GM18519 (cell line): ENCODE data around the gene SLC41A1.

Source experiments
- ATAC-seq: cut with Tn5 transposase; IDR thresholded peaks from one replicate; pipeline ENCODE4 v1.9.1; 2021; ENCODE audit warnings: mild to moderate bottlenecking, moderate library complexity; ENCODE audit not compliant: unreplicated experiment, low FRiP score

SLC41A1 gene

DNA sequence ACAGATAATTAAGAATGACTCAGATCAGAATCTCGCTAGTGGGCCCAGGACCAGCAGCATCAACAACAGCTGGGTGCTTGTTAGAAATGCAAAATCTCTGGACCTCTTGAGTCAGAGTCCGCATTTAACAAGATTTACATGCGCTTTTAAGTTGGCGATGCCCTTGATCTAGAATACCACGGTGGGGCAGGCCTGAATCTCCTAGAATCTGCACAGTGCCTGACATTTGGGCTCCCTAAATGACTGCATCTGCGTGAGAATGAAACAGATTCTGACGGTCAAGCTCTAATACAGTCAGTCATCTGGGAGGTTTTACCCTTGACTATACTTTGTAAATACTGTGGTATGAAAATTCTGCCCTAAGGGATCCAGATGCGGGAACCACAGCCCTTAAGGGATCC lies 20.5 kb downstream of the SLC41A1 start:
- no peak for ATAC-seq

DNA sequence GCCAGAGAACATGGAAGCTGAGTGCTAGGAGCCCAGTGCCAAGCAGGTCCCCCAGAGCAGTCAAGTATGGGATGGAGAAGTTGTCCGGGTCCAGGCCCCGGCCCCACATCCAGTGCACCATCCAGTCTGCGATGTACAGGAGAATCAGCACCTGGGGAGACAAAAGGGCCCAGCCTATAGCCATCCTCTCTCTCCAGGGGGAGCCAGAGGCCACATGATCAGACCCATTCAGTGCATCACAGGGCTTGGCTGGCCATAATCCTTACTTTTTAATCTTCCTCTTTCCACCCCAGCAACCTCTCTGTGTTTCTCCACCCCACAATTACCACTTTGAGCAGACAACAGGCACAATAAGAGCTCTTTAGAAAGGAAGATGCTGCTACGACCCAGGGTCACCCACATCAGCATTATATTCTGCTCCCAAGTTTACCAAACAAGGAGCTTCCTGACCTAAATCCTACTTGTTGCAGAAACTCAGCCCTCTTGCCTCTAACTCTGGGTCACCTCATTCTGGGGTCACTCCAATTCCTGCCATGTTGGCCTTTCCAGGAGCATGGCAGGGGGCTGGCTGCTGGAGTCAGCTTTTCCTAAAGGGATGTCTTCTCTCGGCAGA lies 21.3 kb downstream of the SLC41A1 start:
- ATAC-seq = no peak

DNA sequence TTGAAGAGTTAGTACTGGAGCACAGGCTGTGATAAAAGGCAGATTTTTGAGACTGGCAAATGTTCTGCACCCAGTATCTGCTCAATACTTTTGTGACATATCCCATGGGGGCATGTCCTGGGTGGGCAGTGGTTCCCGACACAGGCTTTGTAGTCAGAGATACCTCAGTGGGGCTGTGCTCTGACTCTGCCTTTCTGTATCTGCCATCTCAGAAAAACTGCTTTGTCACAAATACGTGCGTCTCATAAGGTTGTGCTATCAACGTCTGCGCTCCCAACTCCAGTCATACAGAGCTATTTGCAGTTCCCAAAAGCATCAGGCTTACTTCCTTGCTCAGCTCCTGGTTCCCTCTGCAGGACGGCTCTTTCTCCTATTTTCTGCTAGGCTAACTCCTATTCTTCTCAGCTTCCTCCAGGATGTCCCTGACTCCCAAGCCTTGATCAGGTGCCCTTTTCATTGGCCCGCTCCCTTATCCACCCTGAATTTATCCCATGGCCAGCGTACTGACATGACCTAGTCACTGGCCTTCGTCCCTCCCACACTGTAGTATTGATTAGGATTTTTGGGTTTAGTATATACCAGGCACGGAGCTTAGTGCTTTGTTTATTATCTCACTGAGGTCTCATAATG lies 25.6 kb downstream of the SLC41A1 start:
- no peak for ATAC-seq

DNA sequence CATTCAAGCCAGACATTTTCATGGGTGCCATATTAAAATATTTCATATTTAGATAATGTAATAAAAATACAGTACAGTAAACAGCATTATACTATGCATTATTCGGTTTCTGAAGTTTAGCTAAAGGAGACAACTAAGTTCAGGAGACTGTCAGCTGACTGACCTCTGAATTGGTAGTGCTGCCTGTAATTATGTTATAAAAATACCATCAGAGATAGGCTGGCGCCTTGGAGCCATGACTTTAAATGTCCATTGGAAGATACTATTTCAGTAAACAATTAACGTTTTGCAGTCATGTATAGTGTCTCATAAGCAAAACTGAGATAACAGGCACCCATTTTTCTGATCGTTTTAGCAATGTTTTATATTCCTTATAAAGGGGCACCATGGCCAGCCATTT lies 26.4 kb downstream of the SLC41A1 start:
- ATAC-seq = no peak

DNA sequence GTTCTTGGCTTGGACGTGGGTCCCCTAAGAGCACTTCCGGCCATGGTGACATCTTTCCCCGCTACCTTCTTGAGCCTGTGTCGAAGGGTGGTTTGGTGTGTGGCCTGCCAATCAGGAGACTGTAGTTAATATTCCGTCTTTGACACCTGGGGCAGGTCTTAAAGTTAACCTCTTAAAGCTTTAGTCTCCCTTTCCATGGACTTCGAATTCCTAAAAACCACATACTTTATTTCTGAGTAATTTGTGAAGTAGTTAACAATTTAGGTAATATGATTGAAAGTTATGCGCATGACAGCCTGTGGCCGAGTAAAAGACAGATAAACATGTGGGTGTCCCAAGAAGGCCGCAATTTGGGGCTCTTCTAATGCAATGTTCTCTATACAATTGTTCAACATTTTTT lies 27.6 kb downstream of the SLC41A1 start:
- ATAC-seq = no peak

DNA sequence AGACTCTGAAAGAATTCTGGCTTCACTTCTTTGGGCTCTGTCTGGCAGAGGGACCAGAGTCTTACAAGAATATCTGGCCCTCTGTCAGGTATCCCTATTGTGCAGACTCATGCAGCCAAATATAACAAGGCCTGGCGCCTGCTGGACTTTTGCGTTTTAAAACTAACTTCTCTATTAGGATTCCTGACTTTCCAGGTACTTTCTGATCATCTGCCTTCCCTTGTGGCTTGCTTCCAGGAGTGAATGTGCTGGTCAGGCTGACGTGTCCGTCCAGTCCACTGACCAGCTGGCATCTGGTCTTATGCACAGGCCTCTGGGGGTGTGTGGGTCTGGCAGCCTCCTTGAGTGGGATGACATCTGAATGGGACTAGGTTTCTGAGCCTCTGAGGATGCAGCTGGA lies 29.1 kb downstream of the SLC41A1 start:
- ATAC-seq = no peak

DNA sequence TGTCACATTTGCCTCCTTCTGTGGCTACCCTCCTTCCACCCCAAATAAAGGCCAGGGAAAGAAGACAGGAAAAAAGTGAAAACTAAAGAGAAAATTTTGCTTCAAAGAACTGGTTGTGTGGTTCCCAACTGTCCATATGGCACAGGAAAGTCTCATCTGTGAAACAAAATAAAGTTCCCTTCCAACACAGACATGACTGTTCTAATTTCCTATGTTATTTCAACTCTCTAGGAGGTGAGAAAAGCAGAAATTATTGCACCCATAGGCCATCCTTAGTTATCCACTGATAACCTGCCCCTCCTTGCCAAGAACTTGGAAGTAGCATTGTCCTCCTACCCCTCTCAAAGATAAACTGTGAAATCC lies 29.6 kb downstream of the SLC41A1 start:
- ATAC-seq = no peak

DNA sequence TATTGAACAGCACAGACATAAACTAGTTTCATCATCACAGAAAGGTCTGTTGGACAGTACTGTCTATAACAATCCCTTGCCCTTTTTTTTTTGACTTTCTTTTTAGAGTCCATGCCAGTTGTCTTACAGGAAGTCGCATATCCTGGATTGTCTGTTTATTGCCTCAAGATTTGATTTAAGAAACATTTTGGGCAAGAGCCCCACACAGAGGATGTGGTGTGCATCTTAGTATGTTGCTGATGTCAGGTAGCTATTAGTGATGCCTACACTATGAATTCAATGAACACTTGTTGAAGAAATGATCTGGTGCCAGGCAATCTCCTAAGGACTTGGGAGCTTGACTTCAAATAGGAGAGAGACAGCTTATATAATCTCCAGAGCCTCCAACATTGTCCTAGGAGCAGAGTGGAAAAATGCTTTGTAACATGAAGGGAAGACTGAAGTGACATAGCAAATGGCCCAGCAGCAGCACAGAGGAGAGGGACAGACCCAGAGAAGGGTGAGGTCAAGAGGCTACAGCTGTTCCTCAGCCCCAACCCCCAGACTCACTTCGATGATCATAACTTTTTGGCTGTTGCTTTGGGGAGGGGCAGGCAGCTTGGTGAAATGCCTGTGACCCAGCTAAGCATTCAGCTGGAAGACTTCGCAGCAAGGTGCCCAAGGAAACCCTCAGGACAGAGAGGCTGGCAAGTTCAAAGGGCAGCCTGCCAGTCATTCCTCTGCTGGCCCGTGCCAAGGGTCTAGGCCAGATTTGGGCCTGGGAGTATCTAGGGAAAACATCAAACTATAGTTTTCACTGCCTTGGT lies 30.2 kb downstream of the SLC41A1 start:
- ATAC-seq = no peak

DNA sequence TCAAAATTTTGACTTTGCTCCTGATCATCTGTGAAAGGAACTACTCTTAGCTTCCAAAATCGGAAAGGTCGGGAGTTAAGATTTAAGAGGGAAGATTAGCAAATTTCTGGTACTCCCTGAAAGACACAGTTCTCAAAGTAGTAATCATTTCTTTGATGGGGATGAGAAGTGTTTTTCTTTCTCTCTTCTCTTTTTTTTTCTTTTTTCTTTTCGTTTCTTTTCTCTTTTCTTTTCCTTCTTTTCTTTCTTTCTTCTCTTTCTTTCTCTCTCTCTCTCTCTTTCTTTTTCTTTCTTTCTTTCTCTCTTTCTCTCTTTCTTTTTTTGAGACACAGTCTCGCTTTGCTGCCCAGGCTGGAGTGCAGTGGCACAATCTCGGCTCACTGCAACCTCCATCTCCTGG lies 32.7 kb downstream of the SLC41A1 start:
- ATAC-seq = no peak

DNA sequence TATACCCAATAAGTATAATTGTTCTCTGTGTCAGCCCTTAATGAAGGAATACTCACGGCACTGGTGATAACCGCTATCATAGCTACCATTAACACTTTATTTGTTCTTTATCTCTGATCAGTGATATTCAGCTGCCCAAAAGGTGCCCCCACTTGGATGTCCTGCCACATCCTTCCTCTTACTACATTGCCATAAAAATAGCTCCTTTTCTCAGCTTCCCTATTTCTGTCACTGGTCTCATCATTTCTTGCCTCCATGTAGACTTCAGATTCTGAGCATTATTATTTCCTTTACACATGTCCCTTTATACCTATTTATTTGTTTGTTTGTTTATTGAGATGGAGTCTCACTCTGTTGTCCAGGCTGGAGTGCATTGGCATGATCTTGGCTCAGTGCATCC lies 35.0 kb downstream of the SLC41A1 start:
- ATAC-seq = no peak

DNA sequence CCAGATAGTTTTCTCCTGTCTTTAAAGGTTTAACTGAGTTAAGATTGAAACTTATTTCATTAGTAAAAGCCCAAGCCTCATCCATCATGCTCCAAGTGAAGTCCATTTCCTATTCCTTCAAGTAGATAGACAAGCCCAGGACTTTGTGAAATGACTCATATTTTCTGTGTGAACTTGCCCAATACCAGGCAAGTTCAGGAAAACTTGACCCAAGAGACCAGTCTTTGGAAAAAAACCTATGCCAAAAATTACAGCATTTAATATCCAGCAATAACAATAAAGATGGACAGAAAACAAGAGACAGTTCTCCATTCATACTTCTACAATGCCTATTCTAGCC lies 37.3 kb downstream of the SLC41A1 start:
- no peak for ATAC-seq

DNA sequence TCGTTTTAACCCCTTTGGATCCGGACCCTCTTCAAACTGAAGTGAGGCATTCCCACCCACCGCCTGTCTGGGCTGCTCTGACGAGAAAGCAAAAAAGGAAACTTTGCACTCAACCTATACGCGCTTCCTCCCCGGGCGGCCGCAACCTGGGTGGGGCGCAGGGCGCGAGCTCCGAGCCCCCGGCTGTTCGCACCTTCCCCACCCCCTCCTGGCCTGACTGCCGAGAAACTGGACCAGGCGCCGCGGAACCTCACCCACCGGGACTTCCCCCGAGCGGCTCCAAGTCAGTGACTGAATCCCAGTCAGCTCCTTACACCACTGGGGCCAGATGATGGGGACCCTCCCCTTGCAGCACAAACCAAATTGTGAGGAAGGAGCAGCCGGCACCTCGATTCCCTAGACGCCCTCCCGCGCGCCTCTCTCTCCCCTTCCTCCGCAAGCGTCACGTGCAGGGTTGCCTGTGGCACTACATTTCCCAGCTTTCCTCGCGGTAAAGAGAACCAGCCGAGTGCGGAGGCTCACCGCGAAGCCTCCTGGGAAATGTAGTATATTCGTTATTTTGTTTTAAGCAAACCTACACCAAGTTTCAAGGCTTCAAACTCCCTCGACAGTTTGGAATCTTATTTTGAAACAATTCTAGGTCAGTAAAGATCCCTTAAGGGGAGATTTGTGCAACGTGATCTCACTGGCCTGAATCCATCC lies 37.8 kb downstream of the SLC41A1 start, which contains the start of gene RAB29:
TSS of gene RAB29 (minus strand) at position 468 of the 702 bp plus-strand sequence. CDS start 526 bp downstream, outside the sequence.
- peak; percentile 57 for ATAC-seq

DNA sequence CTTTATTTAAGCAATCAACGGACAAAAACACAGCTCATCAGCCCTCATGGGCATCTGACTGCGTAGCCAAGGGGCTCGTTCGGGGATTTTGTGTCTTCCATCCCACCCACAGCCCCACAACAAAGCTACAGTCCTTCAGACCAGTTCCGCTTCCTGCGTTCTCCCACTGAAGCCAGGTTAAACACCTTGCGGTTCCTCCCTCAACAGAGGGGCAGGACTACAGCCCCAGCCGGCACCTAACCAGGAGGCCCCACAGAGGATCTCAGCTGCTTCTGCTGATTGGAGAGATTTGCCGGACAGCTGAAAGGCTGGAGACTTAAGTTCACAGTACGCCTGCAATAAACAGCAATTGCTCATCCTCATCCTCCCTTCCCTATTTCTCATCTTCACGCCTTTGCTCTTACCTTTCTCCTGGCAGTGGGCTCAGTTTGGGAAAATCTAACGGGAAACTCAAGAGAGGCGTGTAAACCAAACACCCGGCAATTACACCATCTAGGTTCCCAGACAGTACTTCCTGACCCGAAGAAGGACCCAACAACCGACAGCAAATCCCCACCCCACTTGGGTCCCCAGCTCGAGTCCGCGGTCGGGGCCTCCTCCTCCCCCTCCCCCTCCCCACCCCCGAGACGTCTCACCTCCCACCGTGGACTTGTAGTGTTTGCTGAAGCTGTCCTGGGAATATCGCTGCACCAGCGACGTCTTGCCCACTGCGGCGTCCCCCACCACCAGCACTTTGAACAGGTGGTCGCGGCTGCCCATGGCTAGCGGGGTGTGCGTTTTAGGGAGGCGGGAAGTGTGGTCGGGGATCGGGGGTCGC lies 38.6 kb downstream of the SLC41A1 start:
- no peak for ATAC-seq

DNA sequence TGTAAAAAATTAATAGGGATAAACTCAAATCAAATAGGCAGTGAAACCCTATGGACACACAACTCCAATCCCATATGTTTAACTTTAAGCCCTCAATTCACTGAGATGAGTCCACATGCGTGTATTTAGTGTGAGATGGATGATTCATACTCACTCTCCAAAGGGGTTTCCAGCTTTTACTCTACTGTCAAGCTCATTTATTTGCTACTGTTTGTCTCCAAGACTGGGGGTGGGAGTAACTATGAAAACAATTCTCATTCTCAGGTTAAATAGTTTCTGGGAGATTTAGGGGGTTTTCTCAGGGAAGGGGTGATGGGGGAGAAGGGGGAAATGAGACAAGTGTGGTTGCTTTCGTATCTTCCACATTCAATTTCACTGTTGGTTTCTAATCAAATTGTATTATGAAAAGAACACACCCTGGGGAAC lies 40.4 kb downstream of the SLC41A1 start:
- ATAC-seq = no peak

DNA sequence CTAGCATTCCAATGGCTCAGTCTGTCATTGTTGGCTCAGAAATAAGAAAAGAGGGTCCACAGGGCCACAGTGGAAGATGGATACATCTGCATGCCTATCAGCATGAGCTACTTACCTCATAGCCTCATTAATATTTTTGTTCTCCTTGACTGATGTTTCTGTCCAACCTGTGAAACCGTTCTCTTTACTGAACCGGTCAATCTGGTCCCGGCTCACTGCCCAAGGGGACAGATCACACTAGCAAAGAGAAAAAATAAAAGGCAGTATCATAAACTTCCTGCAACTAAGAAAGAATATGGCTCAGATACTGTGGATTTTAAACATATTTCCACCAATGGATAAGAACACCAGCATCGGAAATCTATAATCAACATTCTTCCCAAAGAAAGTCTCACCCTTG lies 42.4 kb downstream of the SLC41A1 start:
- no peak for ATAC-seq

DNA sequence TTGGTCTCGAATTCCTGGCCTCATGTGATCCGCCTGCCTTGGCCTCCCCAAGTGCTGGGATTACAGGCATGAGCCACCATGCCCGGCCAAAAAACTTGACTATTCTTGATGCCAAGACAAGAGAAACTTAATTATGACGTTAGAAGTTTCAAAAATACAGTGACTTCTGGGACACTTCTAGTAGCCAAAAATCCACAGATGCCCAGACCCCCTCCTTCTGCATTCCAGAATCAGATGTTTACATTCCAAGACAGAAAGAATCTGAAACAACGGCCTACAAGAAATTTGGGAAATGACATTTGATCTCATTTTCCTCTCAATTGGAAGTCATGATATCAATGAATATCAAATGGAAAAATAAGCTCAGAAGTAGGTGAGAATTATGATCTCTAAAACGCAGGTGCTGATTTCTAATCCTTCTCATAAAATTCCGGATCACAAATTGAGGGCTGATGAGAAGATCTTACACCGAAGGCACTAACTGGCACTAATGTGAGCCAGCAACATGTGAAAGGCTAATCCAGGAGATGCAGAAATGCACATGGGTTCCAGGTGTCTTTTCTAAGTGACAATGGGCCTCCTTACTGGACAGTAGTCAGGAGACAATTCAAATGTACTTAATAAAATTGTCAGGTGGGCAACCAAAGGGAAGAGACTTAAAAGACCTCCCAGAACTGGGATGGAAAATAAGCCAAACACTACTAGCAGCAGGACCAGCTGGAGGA lies 43.2 kb downstream of the SLC41A1 start:
- ATAC-seq = no peak

DNA sequence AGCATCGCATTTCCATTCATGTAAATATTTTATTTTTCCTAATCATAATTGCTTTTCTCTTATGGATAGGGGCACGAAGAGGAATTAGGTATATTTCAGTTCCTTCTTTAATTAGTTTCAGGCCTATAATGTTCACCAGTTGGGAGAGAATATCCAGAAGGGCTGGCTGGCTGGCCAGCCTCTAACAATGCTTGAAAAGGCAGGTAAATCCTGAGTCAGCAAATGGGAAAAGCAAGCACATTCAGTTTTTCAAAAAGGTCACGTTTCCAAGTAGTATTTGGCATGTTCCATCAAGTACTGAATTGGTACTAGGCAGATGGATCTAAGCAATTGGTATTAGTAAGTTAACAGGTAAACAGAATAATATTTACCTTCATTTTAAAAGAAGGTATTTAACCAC lies 45.8 kb downstream of the SLC41A1 start:
- ATAC-seq = no peak

DNA sequence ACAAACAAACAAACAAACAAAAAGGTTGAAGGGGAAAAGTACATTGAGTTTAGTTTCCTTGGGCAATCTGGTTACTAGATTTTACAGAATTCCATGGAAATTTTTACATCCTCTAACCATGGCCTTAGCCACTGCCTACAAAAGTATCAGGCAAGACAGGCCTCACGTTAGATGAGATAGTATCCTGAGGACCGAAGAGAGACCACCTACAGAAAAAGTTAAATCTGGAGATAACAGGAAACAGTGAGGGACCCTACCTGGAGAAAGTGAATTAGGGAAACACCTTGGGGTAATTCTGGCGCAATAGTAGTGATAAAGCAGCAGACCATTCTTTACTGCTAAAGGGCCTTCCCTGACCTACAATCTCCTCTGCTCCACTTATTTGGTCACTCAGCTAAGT lies 46.4 kb downstream of the SLC41A1 start:
- no peak for ATAC-seq

DNA sequence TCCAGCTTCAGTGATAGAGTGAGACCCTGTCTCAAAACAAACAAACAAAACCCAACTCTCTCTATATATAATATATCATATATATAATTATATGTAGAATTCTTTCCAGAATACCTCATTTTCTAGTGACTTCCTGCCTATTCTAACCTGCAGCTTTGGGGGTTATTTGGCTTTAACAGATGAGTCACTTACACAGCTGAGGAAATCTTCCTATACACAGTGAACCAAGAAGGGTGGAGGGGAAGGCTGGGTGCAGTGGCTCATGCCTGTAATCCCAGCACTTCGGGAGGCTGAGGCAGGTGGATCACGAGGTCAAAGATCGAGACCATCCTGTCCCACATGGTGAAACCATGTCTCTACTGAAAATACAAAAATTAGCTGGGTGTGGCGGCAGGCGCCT lies 47.0 kb downstream of the SLC41A1 start:
- no peak for ATAC-seq

DNA sequence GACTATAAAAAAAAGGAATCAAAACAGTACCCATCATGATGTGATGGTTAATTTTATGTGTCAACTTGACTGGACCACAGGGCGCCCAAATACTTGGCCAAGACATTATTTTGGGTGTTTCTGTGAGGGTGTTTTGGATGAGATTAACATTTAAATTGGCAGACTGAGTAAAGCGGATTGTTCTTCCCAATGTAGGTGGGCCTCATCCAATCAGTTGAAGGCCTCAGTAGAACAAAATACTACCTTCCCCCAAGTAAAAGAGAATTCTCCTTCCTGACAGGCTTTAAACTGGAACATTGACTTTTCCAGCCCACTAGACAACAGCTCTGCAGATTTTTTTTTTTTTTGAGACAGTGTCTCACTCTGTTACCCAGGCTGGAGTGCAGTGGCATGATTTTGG lies 48.4 kb downstream of the SLC41A1 start:
- ATAC-seq = no peak
